T-helper 22 cell (primary cell): ENCODE results near the gene SDHC.
A peak's percentile ranks its signal among the peaks of the same experiment; 100 is the strongest.
"Not testable (repeated sequence)": the region's sequence is repeated elsewhere in the genome, so short reads cannot be mapped to it uniquely, and the experiment has no call there.

Experiments
- DNase-seq: peaks from one replicate; pipeline ENCODE4 v3.0.0-alpha.2; 2020; ENCODE audit warnings: low read depth

SDHC gene

DNA sequence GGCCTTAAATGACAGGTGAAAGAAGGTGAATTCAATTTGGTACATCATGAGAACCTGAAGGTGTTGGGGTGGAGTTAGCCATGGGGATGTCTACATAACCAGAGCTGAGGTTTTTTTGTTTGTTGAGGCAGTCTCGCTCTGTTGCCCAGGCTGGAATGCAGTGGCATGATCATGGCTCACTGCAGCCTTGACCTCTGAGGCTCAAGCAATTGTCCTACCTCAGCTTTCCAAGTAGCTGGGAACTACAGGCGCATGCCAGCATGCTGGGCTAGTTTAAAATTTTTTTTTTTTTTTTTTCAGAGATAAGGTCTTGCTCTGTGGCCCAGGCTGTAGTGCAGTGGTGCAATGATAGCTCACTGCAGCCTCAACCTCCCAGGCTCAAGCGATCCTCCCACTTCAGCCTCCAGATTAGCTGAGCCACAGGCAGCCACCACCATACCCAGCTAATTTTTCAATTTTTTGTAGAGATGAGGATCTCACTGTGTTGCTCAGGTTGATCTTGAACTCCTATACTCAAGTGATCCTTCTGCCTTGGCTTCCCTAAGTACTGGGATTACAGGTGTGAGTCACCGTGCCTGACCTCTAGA, 2.5 kb upstream of the SDHC start:
- no peak for DNase-seq

- DNase-seq, result no peak
Observed at GRCh38 chr1:161313554-161314200, 504 bp upstream of the SDHC start.

GRCh38 chr1:161315841-161316674, 1.9 kb downstream of the SDHC start:
- not testable (repeated sequence) for DNase-seq

DNA sequence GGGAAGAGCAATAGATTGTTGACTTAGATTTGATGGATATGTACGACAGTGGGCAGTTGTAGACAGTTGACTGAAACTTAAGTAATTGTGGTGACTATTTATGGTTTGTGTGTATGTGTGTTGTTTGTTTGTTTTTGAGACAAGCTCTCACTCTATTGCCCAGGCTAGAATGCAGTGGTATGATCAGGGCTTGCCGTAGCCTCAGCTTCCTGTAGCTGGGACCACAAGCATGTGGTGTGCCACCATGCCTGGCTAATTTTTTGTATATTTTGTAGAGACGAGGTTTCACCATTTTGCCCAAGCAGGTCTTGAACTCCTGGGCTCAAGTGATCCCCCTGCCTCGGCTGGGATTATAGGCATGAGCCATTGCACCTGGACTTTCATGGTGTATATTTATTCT, 9.8 kb downstream of the SDHC start:
- DNase-seq, result no peak

GRCh38 chr1:161330346-161330745, 16.2 kb downstream of the SDHC start:
- DNase-seq, result no peak

DNA sequence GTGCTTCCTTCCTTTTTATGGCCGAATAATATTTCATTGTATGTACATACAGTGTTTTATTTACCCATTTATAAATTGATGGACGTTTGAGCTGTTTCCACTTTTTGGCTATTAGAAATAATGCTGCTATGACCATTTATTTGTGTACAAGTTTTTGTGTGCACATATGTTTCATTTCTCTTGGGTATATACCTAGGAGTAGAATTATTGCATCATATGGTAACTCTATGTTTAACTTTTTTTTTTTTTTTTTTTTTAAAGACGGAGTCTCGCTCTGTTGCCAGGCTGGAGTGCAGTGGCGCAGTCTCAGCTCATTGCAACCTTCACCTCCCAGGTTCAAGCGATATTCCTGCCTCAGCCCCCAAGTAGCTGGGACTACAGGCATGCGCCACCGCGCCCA, 19.0 kb downstream of the SDHC start:
- DNase-seq, result no peak

- DNase-seq, result no peak
Observed at GRCh38 chr1:161335796-161336195, 21.6 kb downstream of the SDHC start.

DNA sequence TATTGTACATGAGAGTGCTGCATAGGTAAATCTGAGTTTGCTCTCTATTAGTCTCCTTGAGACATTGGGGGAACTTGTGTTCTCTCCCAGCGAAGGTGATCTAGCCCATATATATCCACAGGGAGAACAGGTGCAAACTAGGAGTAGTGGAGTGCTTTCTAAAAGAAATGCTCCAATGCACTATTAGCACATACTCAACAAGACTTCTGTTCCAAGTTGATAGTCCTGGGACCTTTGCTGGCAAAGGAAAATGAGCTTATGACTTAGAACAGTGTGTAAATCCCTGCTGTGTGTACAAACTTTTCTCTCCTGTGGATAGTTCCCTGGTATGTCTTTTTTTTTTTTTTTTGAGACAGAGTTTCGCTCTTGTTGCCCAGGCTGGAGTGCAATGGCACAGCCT, 28.0 kb downstream of the SDHC start:
- DNase-seq, result no peak

DNA sequence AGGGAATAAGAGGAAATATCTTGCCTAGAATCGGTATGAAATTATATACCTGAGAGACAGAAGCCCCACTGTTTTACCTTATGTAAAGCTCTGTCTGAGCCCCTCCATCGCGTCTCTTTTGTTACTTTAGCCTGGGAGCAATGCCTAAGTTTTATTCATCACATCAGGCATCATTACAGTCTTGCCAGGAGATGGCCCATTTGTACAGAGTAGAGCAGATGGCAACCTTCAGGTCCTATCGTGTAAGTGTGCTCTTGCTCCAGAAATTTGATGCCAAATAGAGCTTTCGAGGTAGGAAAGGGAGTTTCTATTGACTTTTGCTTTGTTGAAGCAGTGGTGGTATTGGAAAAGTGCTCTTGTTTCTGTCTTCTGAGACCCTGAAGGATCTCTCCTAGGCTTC, 28.6 kb downstream of the SDHC start:
- no peak for DNase-seq

DNA sequence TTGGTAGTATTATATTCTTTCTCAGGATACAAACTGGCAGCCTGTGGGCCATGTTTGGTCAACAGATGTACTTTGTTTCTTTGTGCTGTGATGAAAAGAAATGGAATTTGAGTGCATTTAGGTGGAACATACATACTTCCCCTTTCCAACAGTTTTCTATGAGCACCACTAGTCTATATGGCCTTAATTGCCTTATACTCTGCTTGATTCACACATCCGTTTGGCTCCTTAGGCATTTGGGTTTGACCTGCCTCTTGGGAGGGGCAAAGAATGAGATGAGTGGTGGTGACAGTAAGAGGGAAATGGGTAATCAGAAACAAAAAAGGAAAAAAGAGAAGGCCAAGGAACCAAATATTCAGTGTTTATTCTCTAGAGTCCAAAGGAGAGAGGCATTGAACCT, 36.5 kb downstream of the SDHC start:
- DNase-seq, result no peak

GRCh38 chr1:161351482-161351881, 37.3 kb downstream of the SDHC start:
- DNase-seq, result no peak

- no peak for DNase-seq
Observed at GRCh38 chr1:161357073-161357472, 42.9 kb downstream of the SDHC start.

GRCh38 chr1:161359291-161359690, 45.1 kb downstream of the SDHC start:
- DNase-seq, result no peak

- no peak for DNase-seq
Observed at GRCh38 chr1:161364332-161364731, 50.2 kb downstream of the SDHC start.

DNA sequence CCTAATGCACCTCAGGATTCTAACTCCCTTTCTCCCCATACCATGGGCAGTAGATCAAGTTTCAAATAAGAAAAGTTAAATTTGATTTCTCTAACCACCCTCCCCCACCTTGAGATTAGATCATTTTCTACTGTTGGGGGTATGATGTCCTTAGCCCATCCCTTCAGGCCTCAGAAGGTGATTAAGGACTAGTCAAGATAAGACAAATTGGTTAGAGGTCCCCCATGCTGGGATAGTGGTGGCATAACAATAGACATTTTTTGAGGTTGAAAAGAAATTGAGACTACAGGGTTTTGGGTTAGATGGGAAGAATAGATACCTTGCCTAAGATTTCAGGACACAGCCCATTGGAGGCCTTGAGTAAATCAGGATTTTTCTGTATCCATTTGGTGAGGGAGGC, 51.0 kb downstream of the SDHC start:
- DNase-seq, result no peak

DNA sequence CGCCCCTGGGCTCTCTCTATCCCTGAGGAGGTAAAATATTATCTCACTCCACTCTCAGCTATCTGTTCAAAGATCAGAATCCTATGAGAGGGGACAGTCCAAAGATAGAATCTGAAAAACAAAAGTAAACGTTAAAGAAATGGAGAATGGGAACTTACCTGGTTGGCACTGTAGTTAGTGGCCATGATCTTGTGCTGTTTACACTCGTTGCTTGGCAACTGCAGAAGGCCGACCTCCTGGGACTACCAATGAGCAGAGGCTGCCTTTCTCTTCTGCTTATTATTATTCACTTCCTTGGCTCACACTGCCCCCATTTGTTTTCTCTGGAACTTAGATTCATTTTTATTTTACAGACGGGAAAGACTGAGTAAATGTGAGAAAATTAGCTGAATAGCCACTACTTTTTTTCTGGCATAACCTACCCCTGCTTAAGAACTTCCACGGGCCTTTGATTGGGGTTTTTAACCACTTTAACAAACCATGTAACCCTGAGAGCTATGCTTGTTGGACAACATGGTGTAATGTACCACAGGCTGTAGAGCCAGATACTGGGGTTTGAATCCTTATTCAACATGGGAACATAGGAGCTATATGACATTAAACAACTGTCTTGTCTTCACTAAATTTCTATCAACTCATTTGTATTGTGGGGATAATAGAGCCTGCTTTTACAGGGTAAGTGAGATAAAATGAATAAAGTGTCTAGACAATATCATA, 53.7 kb downstream of the SDHC start, which contains the start of gene CFAP126:
Gene CFAP126, minus strand, starts transcription at position 193 of the 717 bp plus-strand sequence. Its CDS starts 8 bp downstream, at position 185.
- DNase-seq, result peak; percentile 48

GRCh38 chr1:161373442-161373841, 59.3 kb downstream of the SDHC start:
- no peak for DNase-seq

- no peak for DNase-seq
Observed at GRCh38 chr1:161374373-161374772, 60.2 kb downstream of the SDHC start.

DNA sequence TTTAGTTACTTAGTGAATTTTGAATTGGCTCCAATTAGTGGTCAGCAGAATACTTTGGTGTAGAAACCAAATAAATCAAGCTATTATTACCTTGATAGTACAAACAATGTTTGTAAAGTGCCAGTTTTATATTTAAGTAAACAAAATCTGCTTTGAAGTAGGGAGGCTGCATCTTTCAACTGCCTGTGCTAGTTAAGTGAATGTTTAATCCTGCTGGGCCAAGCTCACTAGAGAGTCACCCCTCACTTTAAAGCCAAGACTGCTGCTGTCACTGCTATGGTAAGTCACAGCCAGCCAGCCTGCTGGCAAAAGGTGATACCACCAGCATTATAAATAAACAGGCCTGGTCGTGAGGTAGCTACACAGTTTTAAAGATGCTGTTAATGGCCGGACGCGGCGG, 63.8 kb downstream of the SDHC start:
- DNase-seq, result no peak

- DNase-seq, result no peak
Observed at GRCh38 chr1:161379071-161379470, 64.9 kb downstream of the SDHC start.

DNA sequence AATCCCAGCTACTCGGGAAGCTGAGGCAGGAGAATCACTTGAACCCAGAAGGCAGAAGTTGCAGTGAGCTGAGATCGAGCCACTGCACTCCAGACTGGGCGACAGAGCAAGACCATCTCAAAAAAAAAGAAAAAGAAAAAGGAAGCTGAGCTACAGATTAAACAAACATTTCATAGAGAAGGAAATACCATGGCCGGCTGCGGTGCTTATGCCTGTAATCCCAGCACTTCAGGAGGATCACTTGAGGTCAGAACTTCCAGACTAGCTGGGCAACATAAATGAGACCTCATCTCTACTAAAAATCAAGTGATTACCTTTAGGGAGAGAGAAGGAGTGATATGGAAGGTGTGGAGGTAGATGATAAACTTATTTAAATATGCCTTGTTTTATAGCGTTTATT, 67.5 kb downstream of the SDHC start:
- no peak for DNase-seq

DNA sequence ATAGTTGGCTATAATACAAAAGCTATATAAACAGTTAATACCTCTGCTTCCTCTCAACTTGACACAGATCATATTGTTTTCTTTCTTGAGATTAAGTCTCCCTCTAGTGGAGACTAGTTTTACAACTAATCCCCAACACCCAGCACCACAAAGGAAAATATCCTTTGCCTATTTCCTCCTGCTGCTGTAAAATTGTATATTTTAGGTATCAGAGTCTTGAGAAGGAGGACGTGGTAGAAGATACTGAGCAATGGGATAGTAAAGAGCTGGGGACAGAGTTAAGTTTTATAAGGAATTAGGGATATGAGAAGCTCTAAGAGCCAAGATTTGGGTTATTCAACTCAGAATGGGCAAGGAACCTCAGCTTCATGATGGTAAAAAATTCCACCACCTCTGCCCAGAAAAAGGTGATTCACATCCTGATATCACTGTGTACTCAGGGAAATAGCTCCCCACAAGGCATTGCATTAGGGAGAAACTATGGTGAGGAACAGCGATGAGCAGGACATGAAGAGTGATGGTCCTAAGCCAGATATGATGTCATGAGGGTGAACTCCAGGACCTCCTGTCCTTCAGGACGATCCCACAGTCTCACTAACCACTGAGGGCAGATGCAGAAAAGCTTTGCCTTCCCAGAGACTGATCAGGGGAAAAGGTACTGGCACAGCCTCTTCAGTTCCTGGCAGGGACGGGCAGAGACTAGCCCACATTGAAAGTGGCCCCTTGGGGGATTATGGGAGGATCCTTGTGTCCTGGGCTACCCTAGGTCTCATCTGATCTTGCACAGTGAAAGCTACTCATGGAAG, 68.2 kb downstream of the SDHC start:
- DNase-seq, result no peak
